Keratinocyte (primary cell): ENCODE measurements around the gene RMC1.
"Not testable (repeated sequence)": the region's sequence is repeated elsewhere in the genome, so short reads cannot be mapped to it uniquely, and the experiment has no call there.

ENCODE experiments used
- CTCF ChIP-seq, 3 experiments: IDR thresholded peaks in 1 of 3; conservative IDR thresholded peaks in 1 of 3; optimal IDR thresholded peaks in 1 of 3; 2 replicates in 2 of 3; 3 replicates in 1 of 3; pipeline versions ENCODE3 to v1.5.1; 2011; ENCODE audit warnings: low read length in 3 of 3, mild to moderate bottlenecking in 3 of 3, moderate library complexity in 2 of 3, control low read depth in 1 of 3, inconsistent platforms in 1 of 3; ENCODE audit not compliant: insufficient read depth in 2 of 3; ENCODE audit errors: extremely low read depth in 1 of 3
- EZH2 ChIP-seq: IDR thresholded peaks from one replicate; pipeline ENCODE4 v1.6.1; 2012; ENCODE audit warnings: inconsistent platforms, mild to moderate bottlenecking, low read length, moderate library complexity

GRCh38 chr18:23489586-23489985 is 13.7 kb upstream of the RMC1 start:
- TF ChIP-seq CTCF (optimal IDR thresholded peaks at IDR 0.05 in 1 of 3, IDR thresholded peaks at IDR 0.05 in 1 of 3, conservative IDR thresholded peaks at IDR 0.05 in 1 of 3; ENCODE audit: extremely low read depth in 1 of 3, insufficient read depth in 2 of 3, low read length in 3 of 3); EZH2: not testable (repeated sequence)
